ENCODE results near the gene MUC5B. TPM values are rescaled to one million over a fixed set of nuclear protein-coding genes. Genes with fewer than 3 reads are reported as not detected.

Gene MUC5B
- total RNA-seq, 1 experiment from 2014 or later = under 0.01 TPM

GRCh38 chr11:1295591-1295990 lies 72.7 kb downstream of the MUC5B start:
- no peak for DNase-seq (ENCODE audit: extremely low read depth, low read depth)

- no peak for DNase-seq (ENCODE audit: extremely low read depth, low read depth)
These were observed 73.4 kb downstream of the MUC5B start for GRCh38 chr11:1296287-1296686.

- no peak for DNase-seq (ENCODE audit: extremely low read depth, low read depth)
These were observed 74.2 kb downstream of the MUC5B start for GRCh38 chr11:1297011-1297575.

DNA sequence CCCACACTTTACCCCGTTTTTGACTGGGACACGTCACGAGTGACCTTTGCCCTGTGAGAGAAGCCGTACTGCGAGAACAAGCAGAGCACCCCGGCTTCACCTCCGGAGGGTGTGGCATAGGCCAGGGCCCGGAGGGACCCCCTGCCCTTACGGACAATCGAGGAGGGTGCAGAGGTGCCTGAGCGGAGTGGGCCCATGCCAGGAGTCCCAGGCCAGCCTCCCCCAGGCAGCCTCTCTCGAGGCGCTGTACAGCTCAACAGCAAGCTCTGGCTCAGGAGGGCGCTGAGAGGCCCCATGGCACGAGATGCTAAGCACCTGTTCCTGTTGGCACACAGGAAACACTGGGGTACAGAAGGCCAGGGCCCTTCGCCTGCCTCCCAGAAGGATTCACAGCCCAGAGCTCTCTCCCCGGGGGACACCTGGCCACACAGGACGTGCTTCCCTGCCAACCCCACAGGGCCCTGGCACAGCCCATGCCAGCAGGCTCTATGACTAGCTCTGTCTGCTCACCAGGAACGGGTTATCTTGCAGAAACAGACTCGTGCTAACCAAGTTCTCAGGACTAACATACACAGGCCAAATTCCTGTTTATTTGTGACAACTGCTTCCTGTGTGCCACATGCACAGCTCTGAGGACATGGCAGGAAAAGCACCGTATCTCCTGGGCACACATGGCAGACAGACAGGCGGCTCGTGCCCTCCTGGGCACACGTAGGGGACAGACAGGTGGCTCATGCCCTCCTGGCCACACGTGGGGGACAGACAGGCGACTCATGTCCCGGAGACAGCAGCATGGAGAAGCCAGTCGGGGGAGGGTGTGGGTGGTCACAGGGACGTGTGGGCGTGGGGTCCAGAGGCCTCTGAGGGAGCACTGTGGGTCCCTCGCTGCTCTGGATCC lies 75.0 kb downstream of the MUC5B start:
- DNase-seq (ENCODE audit: extremely low read depth, low read depth) = no peak

- peak; percentile 55 for DNase-seq (ENCODE audit: extremely low read depth, low read depth)
These were observed 76.0 kb downstream of the MUC5B start for GRCh38 chr11:1298695-1299492.

DNA sequence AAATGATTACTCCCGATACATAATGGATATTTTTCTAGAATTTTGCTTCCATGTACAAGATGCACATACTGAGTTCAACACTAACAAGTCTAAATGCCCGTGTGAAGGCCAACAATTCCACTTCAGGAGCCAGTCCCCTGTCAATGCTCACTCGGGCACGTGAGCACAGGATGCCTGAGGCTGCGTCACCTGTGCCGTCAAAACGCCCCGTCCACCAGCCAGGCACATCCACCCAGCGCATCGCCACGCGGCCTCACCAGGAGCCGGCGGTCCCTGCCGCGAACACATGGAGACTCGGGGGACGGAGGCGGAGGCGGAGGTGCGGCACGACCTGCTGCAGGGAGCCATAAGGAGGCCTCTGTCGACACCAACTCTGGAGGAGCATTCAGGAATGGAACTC lies 76.8 kb downstream of the MUC5B start:
- DNase-seq (ENCODE audit: extremely low read depth, low read depth) = no peak

- DNase-seq (ENCODE audit: extremely low read depth, low read depth) = no peak
These were observed 77.3 kb downstream of the MUC5B start for GRCh38 chr11:1300121-1300520.

DNA sequence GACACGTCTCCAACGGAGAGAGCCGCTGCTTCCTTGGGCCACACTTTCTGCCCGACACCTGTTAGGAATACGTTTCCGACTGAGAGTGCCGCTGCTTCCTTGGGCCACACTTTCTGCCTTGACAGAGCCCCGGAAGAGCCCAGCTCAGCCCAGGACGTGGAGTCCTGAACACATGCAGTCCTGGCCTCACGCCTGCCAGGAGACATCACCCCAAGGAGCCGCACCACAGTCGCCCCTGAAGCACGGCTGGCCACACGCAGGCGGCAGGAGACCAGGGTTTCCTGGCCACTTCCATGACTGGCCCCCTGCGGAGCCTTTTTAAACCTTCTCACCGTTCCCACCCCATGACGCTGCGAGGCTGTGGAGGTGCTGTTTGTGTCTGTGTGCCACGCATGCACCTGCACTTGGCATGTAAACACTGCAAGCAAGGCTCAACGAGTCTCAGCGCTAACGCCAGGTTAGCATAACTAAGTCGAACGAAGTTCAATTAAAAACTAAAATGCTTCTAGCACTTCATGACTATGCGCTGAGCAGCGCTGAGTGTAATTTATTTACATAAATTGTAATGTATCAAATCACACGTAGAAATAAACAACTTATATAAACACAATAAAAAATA lies 77.8 kb downstream of the MUC5B start:
- DNase-seq (ENCODE audit: extremely low read depth, low read depth) = no peak

- no peak for DNase-seq (ENCODE audit: extremely low read depth, low read depth)
These were observed 78.5 kb downstream of the MUC5B start for GRCh38 chr11:1301220-1302000.

GRCh38 chr11:1302041-1302460 lies 79.2 kb downstream of the MUC5B start:
- no peak for DNase-seq (ENCODE audit: extremely low read depth, low read depth)

GRCh38 chr11:1302461-1303125 lies 79.7 kb downstream of the MUC5B start:
- DNase-seq (ENCODE audit: extremely low read depth, low read depth) = no peak

DNA sequence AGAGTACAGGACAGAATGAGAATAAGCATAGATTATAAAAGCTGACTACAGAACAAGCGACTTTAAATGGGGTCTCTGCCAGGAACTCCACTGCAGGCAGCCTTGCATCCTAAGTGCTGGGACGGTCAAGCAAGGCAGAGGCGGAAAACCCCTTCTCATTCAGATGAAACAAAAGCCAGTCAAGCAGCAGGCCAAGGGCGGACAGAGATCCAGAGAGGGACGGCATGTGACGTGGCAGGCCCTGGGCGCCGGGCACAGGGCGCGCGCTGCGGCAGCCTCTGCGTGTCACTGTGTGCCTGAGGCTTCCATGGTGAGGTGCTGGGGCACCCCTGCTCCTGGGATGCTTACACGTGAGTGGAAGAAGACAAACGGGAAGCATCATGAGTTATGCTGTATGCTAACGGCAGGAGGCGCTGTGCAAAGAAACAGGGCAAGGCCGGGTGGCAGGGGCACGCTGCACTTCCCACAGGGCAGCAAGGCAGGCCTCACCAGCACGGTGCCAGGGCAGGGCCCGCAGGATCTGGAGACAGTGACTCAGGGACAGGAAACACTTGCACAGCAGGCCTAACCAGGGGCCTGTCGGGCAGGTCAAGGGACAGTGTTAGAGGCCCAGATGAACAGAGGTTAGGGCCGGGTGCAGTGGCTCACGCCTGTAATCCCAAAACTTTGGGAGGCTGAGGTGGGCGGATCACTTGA lies 80.4 kb downstream of the MUC5B start:
- peak; percentile 24 for DNase-seq (ENCODE audit: extremely low read depth, low read depth)

DNA sequence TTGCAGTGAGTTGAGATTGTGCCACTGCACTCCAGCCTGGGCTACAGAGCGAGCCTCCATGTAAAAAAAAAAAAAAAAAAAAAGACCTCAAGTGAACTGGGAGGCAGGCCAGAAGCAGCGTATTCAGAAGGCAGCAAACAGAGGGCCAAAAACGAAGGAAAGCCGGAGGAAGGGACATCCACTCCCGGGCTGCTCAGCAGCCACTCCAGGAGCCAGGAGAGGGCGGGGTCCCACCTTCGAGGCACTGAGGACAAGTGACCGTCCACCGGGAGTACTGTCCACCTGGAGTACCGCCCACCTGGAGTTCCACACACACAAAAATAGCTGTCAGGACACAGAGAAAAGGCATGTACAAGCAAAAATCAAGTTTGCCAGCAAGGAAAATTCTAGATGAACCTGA lies 81.1 kb downstream of the MUC5B start:
- no peak for DNase-seq (ENCODE audit: extremely low read depth, low read depth)

- DNase-seq (ENCODE audit: extremely low read depth, low read depth) = no peak
These were observed 81.5 kb downstream of the MUC5B start for GRCh38 chr11:1304380-1304779.

GRCh38 chr11:1305063-1305495 lies 82.2 kb downstream of the MUC5B start:
- DNase-seq (ENCODE audit: extremely low read depth, low read depth) = no peak

DNA sequence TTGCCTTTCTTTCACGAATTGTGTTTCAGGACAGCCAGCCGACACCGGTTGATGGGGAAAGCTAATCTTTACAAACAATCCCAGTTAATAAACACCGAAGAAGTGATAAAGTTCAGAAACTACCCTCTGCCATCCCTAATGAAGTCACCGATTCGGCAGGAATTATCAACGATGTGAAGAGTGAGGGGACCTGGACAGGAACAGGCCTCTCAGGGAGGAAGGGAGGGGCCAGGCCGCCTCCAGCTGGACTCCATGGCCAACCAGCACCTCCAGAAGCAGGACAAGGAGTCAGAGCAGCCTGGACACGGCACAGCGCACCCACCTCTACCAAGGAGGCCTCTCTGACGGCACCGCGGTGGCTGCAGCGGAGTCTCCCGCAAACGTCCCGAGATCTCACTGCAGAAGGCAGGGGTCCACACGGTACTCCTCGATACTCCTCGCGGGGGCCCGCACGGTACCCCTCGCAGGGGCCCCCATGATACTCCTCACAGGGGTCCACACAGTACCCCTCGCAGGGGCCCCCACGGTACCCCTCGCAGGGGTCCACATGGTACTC lies 82.7 kb downstream of the MUC5B start:
- DNase-seq (ENCODE audit: extremely low read depth, low read depth) = no peak

- DNase-seq (ENCODE audit: extremely low read depth, low read depth) = no peak
These were observed 83.6 kb downstream of the MUC5B start for GRCh38 chr11:1306186-1307162.

Measured in NCI-H460 (cell line).